Stimulated activated CD8-positive, alpha-beta memory T cell treated with anti-CD3 and anti-CD28 coated beads, Interleukin-12 subunit alpha, Interleukin-12 subunit beta, amount 100 ng/mL, for 4 hours (primary cell): ENCODE results near the gene SNX9.
"Not testable (repeated sequence)": the region's sequence is repeated elsewhere in the genome, so short reads cannot be mapped to it uniquely, and the experiment has no call there.

Experiments
- DNase-seq: peaks from one replicate; pipeline ENCODE4 v3.0.0-alpha.2; 2020; ENCODE audit warnings: low read depth

Gene SNX9

GRCh38 chr6:157955675-157956074 is 132.6 kb downstream of the SNX9 start:
- no peak for DNase-seq

- no peak for DNase-seq
Observed at GRCh38 chr6:157956171-157956730, 133.2 kb downstream of the SNX9 start.

- no peak for DNase-seq
Observed at GRCh38 chr6:157959451-157960227, 136.6 kb downstream of the SNX9 start.

GRCh38 chr6:157961153-157961831 is 138.2 kb downstream of the SNX9 start:
- no peak for DNase-seq

GRCh38 chr6:157961832-157962575 is 139.0 kb downstream of the SNX9 start:
- no peak for DNase-seq

GRCh38 chr6:157962601-157963302 is 139.7 kb downstream of the SNX9 start:
- DNase-seq: no peak

- DNase-seq: no peak
Observed at GRCh38 chr6:157964100-157964499, 141.1 kb downstream of the SNX9 start.

GRCh38 chr6:157965387-157965786 is 142.3 kb downstream of the SNX9 start:
- DNase-seq: no peak

GRCh38 chr6:157966589-157966977 is 143.5 kb downstream of the SNX9 start:
- DNase-seq: no peak

GRCh38 chr6:157967020-157967419 is 144.0 kb downstream of the SNX9 start:
- DNase-seq: no peak

- no peak for DNase-seq
Observed at GRCh38 chr6:157967486-157967885, 144.4 kb downstream of the SNX9 start.

- not testable (repeated sequence) for DNase-seq
Observed at GRCh38 chr6:157972177-157972576, 149.1 kb downstream of the SNX9 start.

- DNase-seq: no peak
Observed at GRCh38 chr6:157974341-157974894, 151.4 kb downstream of the SNX9 start.

GRCh38 chr6:157974967-157975366 is 151.9 kb downstream of the SNX9 start:
- no peak for DNase-seq

GRCh38 chr6:157975456-157975855 is 152.4 kb downstream of the SNX9 start:
- no peak for DNase-seq

- no peak for DNase-seq
Observed at GRCh38 chr6:157976345-157977175, 153.5 kb downstream of the SNX9 start.

GRCh38 chr6:157977176-157977804 is 154.2 kb downstream of the SNX9 start:
- no peak for DNase-seq

- no peak for DNase-seq
Observed at GRCh38 chr6:157978021-157978783, 155.2 kb downstream of the SNX9 start.
